ENCODE measurements around the gene CDYL.

The CDYL gene

DNA sequence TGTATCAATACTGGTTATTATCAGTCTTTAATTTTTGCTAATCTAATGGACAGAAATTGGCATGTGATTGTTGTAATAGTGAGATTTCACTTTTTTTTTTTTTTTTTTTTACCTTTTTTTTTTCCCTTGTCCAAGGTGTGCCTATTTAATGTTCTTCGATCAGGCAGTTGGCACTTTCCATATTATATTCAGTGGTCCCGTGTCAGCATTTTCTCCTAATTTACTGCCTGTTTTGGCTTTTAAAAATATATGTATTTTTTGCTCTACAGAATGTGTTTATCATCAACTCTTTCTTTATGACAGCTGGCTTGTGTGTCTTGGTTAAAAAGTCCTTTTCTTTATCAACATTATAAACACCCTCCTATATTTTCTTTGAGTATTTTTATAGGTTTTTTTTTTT is 39.4 kb downstream of the CDYL start:
- Histone ChIP-seq H3K27me3 (no peaks in the 10 kb centered on the region), H3K4me1 (peaks cover 0 to 40% (median 10%) of the 10 kb centered on the region in 4 donors), H3K9me3 (no peaks in the 10 kb centered on the region), H3K27ac (no peak overlapping the region), H3K4me3 (no peak overlapping the region), H3K36me3 (no peaks in the 10 kb centered on the region)
- intact Hi-C loops (cut with DNase I; ENCODE audit: low total_unique reads), result no loop called here
- DNase-seq, result no peak
- TF ChIP-seq, protein P1, sequence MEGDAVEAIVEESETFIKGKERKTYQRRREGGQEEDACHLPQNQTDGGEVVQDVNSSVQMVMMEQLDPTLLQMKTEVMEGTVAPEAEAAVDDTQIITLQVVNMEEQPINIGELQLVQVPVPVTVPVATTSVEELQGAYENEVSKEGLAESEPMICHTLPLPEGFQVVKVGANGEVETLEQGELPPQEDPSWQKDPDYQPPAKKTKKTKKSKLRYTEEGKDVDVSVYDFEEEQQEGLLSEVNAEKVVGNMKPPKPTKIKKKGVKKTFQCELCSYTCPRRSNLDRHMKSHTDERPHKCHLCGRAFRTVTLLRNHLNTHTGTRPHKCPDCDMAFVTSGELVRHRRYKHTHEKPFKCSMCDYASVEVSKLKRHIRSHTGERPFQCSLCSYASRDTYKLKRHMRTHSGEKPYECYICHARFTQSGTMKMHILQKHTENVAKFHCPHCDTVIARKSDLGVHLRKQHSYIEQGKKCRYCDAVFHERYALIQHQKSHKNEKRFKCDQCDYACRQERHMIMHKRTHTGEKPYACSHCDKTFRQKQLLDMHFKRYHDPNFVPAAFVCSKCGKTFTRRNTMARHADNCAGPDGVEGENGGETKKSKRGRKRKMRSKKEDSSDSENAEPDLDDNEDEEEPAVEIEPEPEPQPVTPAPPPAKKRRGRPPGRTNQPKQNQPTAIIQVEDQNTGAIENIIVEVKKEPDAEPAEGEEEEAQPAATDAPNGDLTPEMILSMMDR (IDR thresholded peaks at IDR 0.05), result no peak

DNA sequence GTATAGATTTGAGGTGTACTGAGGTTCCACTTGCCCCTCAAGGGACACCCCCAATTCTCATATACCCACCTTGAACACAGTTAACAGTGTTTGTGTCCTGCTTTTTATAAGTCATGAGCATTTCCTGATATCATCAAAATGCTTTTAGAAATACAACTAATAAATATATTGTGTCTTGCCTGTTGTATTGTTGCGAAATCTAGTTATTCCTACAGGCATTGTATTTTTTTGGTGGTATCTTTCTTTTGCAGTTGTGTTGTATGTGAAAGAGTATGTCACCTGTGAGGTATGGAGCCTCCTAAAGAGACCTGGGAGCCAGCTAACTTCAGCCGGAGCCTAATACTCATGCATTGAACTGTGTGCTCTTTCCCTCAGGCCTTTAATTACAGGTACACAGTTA is 40.7 kb downstream of the CDYL start:
- no peaks in the 10 kb centered on the region for H3K36me3 ChIP-seq
- TF ChIP-seq, protein P1 (IDR thresholded peaks at IDR 0.05), result no peak
- no peaks in the 10 kb centered on the region for H3K9me3 ChIP-seq
- DNase-seq, result no peak
- peaks cover 0 to 26% (median 8%) of the 10 kb centered on the region in 4 donors for H3K4me1 ChIP-seq
- H3K27ac ChIP-seq, result no peak overlapping the region
- H3K27me3 ChIP-seq, result no peaks in the 10 kb centered on the region
- no peak overlapping the region for H3K4me3 ChIP-seq
- intact Hi-C loops (cut with DNase I; ENCODE audit: low total_unique reads), result no loop called here

DNA sequence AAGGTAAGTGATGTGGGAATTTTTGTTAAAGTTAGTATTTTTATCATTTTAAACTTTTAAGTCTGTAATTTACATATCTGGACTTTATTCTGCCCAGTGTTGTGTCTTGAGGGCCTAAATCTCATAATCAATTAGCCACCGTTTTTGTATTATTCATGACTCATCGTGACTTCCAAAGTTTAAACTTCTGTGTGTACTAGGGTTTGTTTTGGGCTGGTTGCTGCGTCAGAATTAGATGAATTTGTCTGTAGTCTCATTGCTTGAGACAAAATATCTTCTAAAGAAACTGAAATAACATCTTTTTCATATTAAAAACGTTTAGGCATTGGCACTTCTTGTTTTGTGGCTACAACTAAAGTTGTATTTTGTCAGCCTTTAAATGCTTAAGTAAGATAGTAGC is 41.3 kb downstream of the CDYL start:
- Histone ChIP-seq H3K36me3 (no peaks in the 10 kb centered on the region), H3K27me3 (no peaks in the 10 kb centered on the region), H3K27ac (no peak overlapping the region), H3K9me3 (no peaks in the 10 kb centered on the region), H3K4me1 (peaks cover 0 to 20% (median 8%) of the 10 kb centered on the region in 4 donors), H3K4me3 (no peak overlapping the region)
- TF ChIP-seq, protein P1 (IDR thresholded peaks at IDR 0.05), result no peak
- DNase-seq, result no peak
- intact Hi-C loops (cut with DNase I; ENCODE audit: low total_unique reads), result no loop called here

DNA sequence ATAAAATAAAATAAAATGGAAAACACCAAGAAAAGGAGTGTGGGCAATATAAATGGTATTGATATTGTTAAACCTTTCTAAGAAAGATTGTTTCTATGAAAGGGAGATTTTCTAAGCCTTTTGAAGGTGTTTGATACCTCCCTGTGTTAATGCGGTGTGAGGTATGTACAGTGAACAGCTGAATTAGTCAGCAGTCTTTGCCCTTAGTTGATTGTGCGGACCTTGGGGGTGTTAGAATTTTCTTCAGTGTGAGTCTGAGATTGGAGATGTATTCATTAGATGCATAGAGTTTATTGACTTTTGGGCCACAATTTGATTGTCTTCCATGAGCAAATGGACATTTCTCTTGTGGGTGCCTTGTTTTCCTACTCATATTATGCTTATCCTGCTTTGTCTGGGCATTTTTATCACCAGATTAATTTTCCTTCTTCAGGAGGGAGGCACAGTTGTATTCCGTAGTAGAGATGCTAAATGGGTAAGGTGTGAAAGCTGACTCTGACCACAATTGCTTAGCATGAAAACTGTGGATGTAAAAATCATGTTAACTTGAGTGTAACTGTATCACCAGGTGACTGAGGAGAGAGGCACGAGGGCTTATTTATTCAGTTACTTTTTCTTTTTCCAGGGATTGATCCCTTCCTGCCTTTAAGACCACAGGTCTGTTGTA is 42.2 kb downstream of the CDYL start:
- intact Hi-C loops (cut with DNase I; ENCODE audit: low total_unique reads), result no loop called here
- Histone ChIP-seq H3K27me3 (no peaks in the 10 kb centered on the region), H3K4me1 (peaks cover 0 to 18% (median 8%) of the 10 kb centered on the region in 4 donors), H3K36me3 (no peaks in the 10 kb centered on the region), H3K9me3 (no peaks in the 10 kb centered on the region), H3K4me3 (no peak overlapping the region), H3K27ac (no peak overlapping the region)
- DNase-seq, result no peak
- TF ChIP-seq, protein P1 (IDR thresholded peaks at IDR 0.05), result no peak

DNA sequence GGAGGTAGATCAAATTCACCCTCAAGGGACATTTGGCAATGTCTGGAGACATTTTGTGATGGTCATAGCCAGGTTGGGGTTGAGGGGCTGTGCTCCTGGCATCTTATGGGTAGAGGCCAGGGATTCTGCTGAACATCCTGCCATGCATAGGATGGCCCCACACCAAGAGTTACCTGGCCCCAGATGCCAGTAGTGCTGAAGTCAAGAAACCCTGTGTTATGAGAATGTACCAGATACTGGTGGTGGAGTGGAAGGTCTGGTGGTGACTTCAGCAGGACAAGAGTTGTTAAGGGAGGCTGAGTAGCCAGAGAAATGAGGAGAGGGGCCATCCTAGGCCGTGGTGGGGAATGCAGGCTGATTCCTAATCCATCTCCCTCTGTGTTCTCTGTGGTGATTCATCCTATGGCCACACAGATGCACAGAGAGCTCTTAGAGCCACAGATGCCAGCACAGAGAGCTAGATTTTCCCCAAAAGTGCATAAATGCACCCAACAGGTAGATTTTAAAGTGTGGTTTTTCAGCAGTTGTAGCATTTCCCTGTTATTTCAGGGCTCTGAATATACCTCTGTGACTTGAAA is 43.6 kb downstream of the CDYL start:
- Histone ChIP-seq H3K36me3 (no peaks in the 10 kb centered on the region), H3K27ac (no peak overlapping the region), H3K9me3 (no peaks in the 10 kb centered on the region), H3K27me3 (no peaks in the 10 kb centered on the region), H3K4me3 (no peak overlapping the region), H3K4me1 (peaks cover 0 to 5% (median 2%) of the 10 kb centered on the region in 4 donors)
- no peak for DNase-seq
- TF ChIP-seq, protein P1 (IDR thresholded peaks at IDR 0.05), result no peak
- intact Hi-C loops (cut with DNase I; ENCODE audit: low total_unique reads), result no loop called here
